MM.1S (cell line): ENCODE results near the gene MBTPS1.

Experiments
- EZH2 ChIP-seq: fragments of 300-600 bp; sonication (generic); optimal IDR thresholded peaks from 2 replicates; pipeline ENCODE3; 2017; ENCODE audit warnings: low read depth, mild to moderate bottlenecking, antibody characterized with exemption, low read length, mixed read lengths
- EZH2phosphoT487 ChIP-seq: fragments of 300-600 bp; sonication (generic); IDR thresholded peaks from 2 replicates; pipeline ENCODE4 v1.6.1; 2018; ENCODE audit warnings: antibody characterized with exemption, low read length
- TF ChIP-seq, protein P1 (sequence below): fragments of 300-600 bp; sonication (generic); IDR thresholded peaks from 2 replicates; pipeline ENCODE4 v1.5.1; 2016; ENCODE audit warnings: antibody characterized with exemption, low read length, mixed read lengths

DNA sequence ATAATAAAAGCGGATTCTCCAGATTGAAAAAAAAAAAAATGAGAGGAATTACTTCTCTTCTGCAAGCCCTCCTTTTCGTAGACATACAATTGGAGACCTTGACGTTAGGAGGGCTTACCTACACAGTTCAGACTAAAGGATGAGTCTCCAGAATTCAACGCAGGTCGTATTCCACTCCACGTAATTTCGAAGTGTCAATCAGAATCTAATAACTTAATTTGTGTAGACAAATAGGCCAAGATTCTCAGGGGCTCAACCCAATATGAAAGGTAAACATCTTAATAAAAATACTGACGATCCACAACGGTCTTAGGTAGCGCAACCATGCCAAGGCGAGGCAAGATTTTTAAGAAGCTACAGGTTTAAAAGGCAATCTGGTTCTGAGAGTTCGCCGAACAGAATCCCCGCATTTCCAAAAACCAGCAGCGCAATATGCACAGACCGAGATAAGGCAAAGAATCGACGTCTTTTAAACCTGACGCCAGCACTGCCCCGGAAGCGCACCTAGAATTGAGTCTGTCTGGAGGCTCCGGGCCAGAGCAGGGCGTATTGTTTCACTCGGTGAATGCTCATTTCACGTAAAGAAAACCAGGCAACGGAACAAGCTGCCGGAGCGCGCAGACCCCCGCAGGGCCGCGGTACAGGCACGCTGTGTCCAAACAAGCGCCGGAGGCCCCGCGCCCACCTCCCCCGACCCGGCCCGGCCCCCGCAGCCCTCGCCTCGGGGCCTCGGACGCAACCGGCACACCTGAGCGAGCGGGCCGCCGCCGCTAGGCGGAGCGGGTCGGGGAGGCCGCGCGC lies 623 bp downstream of the MBTPS1 start:
- TF ChIP-seq, protein P1, sequence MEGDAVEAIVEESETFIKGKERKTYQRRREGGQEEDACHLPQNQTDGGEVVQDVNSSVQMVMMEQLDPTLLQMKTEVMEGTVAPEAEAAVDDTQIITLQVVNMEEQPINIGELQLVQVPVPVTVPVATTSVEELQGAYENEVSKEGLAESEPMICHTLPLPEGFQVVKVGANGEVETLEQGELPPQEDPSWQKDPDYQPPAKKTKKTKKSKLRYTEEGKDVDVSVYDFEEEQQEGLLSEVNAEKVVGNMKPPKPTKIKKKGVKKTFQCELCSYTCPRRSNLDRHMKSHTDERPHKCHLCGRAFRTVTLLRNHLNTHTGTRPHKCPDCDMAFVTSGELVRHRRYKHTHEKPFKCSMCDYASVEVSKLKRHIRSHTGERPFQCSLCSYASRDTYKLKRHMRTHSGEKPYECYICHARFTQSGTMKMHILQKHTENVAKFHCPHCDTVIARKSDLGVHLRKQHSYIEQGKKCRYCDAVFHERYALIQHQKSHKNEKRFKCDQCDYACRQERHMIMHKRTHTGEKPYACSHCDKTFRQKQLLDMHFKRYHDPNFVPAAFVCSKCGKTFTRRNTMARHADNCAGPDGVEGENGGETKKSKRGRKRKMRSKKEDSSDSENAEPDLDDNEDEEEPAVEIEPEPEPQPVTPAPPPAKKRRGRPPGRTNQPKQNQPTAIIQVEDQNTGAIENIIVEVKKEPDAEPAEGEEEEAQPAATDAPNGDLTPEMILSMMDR: no peak; the same call in 1 of the 2 replicates
- TF ChIP-seq EZH2 (no peak), EZH2phosphoT487 (no peak)
